Glomerular endothelial cell (primary cell): ENCODE measurements around the gene KIAA1671. TPM values are rescaled to one million over a fixed set of nuclear protein-coding genes. Genes with fewer than 3 reads are reported as not detected.
"Not testable (repeated sequence)": the region's sequence is repeated elsewhere in the genome, so short reads cannot be mapped to it uniquely, and the experiment has no call there.

ENCODE experiments used
- DNase-seq: peaks from one replicate; pipeline ENCODE4 v3.0.0-alpha.2; 2011; ENCODE audit warnings: low read depth, low spot score; ENCODE audit errors: extremely low read depth
- total RNA-seq: library from RNA; depleted of rRNA; stranded (reverse); fragments of >200 nt; gene quantifications from 2 replicates; pipeline ENCODE4 v1.2.3, GENCODE V29; 2015

The KIAA1671 gene
- total RNA-seq: 60.3 and 91.0 TPM in 2 replicates

- no peak for DNase-seq
Measured at GRCh38 chr22:24951942-24952836, at the start of gene KIAA1671. Gene KIAA1671 (plus strand): TSS chr22:24952716. CDS start chr22:25028000, 75,284 bp downstream.

DNA sequence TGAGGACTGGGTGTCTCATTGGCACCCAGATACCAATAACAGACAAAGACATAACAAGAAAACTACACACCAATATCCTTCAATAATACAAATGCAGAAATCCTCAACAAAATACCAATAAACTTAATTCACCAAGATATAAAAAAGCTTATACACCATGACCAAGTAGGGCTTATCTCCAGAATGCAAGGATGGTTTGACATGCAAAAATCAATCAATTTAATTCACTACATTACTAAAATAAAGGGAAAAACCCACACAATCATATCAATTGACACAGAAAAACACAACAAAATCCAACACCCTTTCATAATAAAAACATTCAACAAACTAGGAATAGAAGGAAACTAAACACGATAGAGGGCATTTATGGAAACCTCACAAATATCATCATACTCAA is 46.6 kb upstream of the KIAA1671 start:
- no peak for DNase-seq

- not testable (repeated sequence) for DNase-seq
Measured at GRCh38 chr22:24907101-24907500, 45.4 kb upstream of the KIAA1671 start.

DNA sequence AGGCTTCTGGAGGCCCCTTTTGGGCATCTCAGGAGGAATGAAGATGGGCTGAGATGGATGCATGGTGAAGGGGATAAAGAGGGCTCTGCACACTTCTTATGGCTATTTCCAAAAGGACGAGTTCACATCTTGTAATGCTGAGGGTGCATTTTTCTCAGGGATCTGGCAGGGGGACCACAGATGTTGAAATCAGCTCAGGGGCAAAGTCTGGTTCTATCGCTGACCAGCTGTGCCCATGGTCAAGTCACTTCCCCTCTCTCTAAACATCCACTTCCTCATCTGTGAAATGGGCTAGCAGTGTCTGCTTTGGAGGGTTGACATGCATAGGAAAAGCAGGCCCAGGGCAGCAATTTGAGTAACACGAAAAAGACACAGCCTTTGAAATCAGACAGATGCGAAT is 32.5 kb upstream of the KIAA1671 start:
- DNase-seq: no peak

- DNase-seq: no peak
Measured at GRCh38 chr22:24925586-24926427, 26.7 kb upstream of the KIAA1671 start.

DNA sequence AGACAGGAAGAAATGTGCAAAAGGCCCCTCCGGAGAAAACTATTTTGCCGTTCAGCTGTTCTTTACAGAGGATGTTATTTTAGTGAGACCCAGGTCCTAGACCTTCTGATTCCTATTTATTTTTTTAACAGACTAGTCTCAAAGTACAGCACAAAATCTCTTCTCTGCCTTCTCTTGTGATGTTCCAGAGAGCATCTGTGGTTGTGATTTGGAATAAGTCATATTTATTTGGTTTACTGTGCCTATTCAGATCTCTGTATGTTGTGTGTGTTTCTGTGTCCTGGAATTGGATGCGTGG is 26.1 kb upstream of the KIAA1671 start:
- no peak for DNase-seq

- DNase-seq: no peak
Measured at GRCh38 chr22:24926849-24927579, 25.5 kb upstream of the KIAA1671 start.

GRCh38 chr22:24928322-24928721 is 24.2 kb upstream of the KIAA1671 start:
- no peak for DNase-seq

DNA sequence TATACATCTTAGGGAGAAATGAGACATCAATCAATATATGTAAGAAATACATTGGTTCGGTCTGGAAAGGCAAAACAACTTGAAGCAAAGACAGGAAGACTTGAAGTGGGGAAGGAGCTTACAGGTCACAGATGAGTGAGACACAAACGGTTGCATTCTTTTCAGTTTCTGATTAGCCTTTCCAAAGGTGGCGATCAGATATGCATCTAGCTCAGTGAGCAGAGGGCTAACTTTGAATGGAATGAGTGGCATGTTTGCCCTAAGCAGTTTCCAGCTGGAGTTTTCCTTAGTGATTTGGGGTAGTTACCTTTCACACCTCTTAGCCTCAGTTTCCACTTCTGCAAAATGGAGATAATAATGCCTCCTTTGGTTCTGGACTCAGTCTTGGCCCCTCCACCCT is 21.8 kb upstream of the KIAA1671 start:
- DNase-seq: no peak

- DNase-seq: no peak
Measured at GRCh38 chr22:24935771-24936483, 16.6 kb upstream of the KIAA1671 start.

- no peak for DNase-seq
Measured at GRCh38 chr22:24937114-24937513, 15.4 kb upstream of the KIAA1671 start.

- no peak for DNase-seq
Measured at GRCh38 chr22:24938741-24939341, 13.7 kb upstream of the KIAA1671 start.

DNA sequence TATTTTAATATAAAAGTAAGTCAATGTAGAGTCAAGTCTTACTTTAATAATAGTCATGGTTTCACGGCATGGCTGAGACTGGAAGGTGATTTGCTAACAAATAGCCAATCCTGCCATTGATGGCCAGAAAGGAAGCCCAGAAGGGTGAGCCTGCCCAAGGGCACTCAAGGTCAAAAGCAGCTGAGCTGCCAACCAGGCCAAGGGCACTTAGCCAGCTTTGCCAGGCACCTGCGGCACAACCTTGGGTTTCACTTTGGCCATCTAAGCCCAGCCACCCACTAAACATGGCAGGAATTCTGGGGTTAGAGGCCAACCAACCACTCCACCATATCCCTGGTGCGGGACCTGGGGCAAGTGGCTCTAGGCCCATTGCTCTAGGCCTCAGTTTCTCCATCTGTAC is 10.2 kb upstream of the KIAA1671 start:
- DNase-seq: no peak

DNA sequence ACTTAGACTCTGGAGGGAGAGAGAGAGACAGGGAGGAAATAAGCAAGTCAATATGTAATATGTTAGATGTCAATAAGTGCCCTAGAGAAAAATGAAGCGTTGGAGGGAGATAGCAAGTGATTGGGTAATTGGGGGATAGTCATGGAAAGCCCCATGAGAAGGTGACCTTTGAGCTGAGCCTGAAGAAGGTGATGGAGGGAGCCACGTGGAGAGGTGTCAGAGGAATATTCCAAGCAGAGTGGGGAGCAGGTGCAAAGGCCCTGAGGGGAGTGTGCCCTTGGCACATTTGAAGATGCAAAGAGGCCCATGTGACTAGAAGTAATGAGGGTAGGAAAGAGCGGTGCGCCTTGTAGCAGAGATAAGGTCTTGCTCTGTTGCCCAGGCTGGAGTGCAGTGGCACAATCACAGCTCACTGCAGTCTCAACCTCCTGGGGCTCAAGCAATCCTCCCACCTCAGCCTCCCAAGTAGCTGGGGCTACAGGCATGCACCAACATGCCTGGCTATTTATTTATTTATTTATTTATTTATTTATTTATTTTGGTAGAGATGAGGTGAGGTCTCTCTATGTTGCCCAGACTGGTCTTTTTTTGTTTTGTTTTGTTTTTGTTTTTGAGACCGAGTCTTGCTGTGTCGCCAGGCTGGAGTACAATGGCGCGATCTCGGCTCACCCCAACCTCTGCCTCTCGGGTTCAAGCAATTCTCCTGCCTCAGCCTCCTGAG is 8.1 kb upstream of the KIAA1671 start:
- DNase-seq: no peak

DNA sequence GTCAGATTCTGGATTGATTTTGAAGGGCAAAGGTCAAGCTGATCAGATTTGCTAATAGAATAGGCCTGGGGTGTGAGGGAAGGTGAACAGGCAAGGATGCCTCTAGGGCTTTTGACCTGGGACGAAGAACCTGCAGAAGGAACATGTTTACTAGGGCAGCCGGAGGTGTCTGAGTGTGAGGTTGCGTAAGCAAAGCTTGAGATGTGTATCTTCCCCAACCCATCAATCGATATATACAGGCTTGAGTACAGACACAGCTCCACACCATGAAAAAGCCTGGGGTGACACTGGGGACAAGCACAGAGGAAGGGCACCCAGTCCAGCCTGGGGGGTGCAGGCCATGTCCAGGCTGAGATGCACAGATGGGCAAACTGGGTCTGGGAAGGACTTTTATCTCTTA is 7.1 kb upstream of the KIAA1671 start:
- DNase-seq: no peak

- no peak for DNase-seq
Measured at GRCh38 chr22:24947383-24947782, 5.1 kb upstream of the KIAA1671 start.

GRCh38 chr22:24947881-24948280 is 4.6 kb upstream of the KIAA1671 start:
- no peak for DNase-seq

GRCh38 chr22:24948356-24949202 is 3.9 kb upstream of the KIAA1671 start:
- DNase-seq: no peak
